ENCODE data around the gene SLC25A41. TPM values are rescaled to one million over a fixed set of nuclear protein-coding genes. Genes with fewer than 3 reads are reported as not detected.
A peak's percentile ranks its signal among the peaks of the same experiment; 100 is the strongest.

SLC25A41 gene
- total and polyA plus RNA-seq, 9 of the 15 experiments (the other 6 are each of a cell fraction or from before 2014, with no cell fraction given) = 0.08 to 4.2 (median 1.6) TPM

- ATAC-seq = peak; percentile 45; the same call in 2 of the 3 replicates
- H3K4me1 ChIP-seq (replicated peaks in 1 of 2; ENCODE audit: control insufficient read depth in 2 of 2, insufficient read depth in 2 of 2, low read length in 2 of 2) = peaks cover 2 to 55% of the 10 kb centered on the region in 2 experiments; a peak in 3 of 5 replicates
- H3K4me2 ChIP-seq (ENCODE audit: insufficient read depth, low read length) = no peak overlapping the region
- CTCF ChIA-PET (ENCODE audit: low intra/inter-chr PET ratio) = no interaction called here
- no peak for DNase-seq (ENCODE audit: extremely low read depth in 1 of 4, low spot score in 3 of 4)
- FAIRE-seq = no peak
- H3K9ac ChIP-seq (ENCODE audit: insufficient read depth in 1 of 2, low read depth in 2 of 2, low read length in 2 of 2) = no peak overlapping the region
- peaks cover 5% of the 10 kb centered on the region for H3K9me1 ChIP-seq (ENCODE audit: control insufficient read depth, insufficient read depth, low read length)
- H3K4me3 ChIP-seq = no peak overlapping the region
- no peaks in the 10 kb centered on the region for H3K27me3 ChIP-seq (ENCODE audit: control insufficient read depth in 2 of 2, insufficient read depth in 2 of 2, low read length in 2 of 2)
- peaks cover 43% of the 10 kb centered on the region for H3K79me2 ChIP-seq (ENCODE audit: control insufficient read depth, insufficient read depth, low read length)
- WGBS (ENCODE audit: insufficient coverage, low coverage, missing lambda C conversion rate) = 91% methylated on average over 16 of the region's 33 CpGs
- H3K36me3 ChIP-seq (ENCODE audit: control insufficient read depth, insufficient read depth, low read length) = peaks cover 96% of the 10 kb centered on the region
- H3K9me3 ChIP-seq (replicated peaks; ENCODE audit: control insufficient read depth, insufficient read depth, low read depth, low read length) = no peaks in the 10 kb centered on the region
- POLR2A ChIA-PET = interaction anchor here (0.6 kb wide), 2 partner anchors 40 to 757 kb away, joined by 4 to 5 read pairs; no protein-coding TSS in a partner anchor
- no TSS peak for BruUV-seq (replicated peaks)
- H3K27ac ChIP-seq (ENCODE audit: extremely low read depth, low read depth, low read length) = no peak overlapping the region
- H4K20me1 ChIP-seq (replicated peaks; ENCODE audit: control insufficient read depth, insufficient read depth, low read length) = peaks cover 45% of the 10 kb centered on the region
- no peak overlapping the region for H2AFZ ChIP-seq (ENCODE audit: low read depth, low read length)
- intact Hi-C loops (cut with micrococcal nuclease) (no loop called here), in situ Hi-C loops (cut with MboI) (no loop called here)
- TF ChIP-seq ELK1 (CRISPR knock-in tag; IDR thresholded peaks at IDR 0.05) (no peak), ZNF41 (CRISPR knock-in tag; conservative IDR thresholded peaks at IDR 0.05) (no peak), ZNF212 (CRISPR knock-in tag; IDR thresholded peaks at IDR 0.05) (no peak), MAZ (CRISPR knock-in tag; conservative IDR thresholded peaks at IDR 0.05 in 1 of 2, IDR thresholded peaks at IDR 0.05 in 1 of 2) (0 out of 4 replicates have a peak, but pooled peaks of 1 of the 2 experiments have one; percentile 31), ZNF785 (CRISPR knock-in tag; IDR thresholded peaks at IDR 0.05) (no peak), ETS1 (conservative IDR thresholded peaks at IDR 0.05; ENCODE audit: control insufficient read depth, low read depth, low read length) (no peak), VEZF1 (CRISPR knock-in tag; IDR thresholded peaks at IDR 0.05) (peak; percentile 86), ZNF324 (CRISPR knock-in tag; IDR thresholded peaks at IDR 0.05) (no peak), JUND (IDR thresholded peaks at IDR 0.05; ENCODE audit: borderline replicate concordance, low read depth, low read length) (no peak), JUND (tag; IDR thresholded peaks at IDR 0.05; ENCODE audit: borderline replicate concordance, low read depth, low read length) (no peak), XRCC5 (IDR thresholded peaks at IDR 0.05; ENCODE audit: low read depth, low read length) (no peak), KLF16 (IDR thresholded peaks at IDR 0.05) (no peak), NFATC3 (IDR thresholded peaks at IDR 0.05) (no peak), CREB1 (IDR thresholded peaks at IDR 0.05) (no peak), CREB1 (CRISPR knock-in tag; IDR thresholded peaks at IDR 0.05) (no peak), NFRKB (IDR thresholded peaks at IDR 0.05; ENCODE audit: low read depth) (no peak), PKNOX1 (IDR thresholded peaks at IDR 0.05) (no peak), TGIF2 (CRISPR knock-in tag; IDR thresholded peaks at IDR 0.05) (no peak), POLR2A (conservative IDR thresholded peaks at IDR 0.05) (0 out of 2 replicates have a peak, but pooled peaks have one; percentile 13)
Observed at GRCh38 chr19:6417713-6418561, 15.6 kb downstream of the SLC25A41 start.
